AG04450 (cell line): ENCODE measurements around the gene RAPH1. TPM values are rescaled to one million over a fixed set of nuclear protein-coding genes. Genes with fewer than 3 reads are reported as not detected.
A peak's percentile ranks its signal among the peaks of the same experiment; 100 is the strongest.

Source experiments
- CTCF ChIA-PET: fragments of 300-600, 350-600 bp; formaldehyde crosslinking; extraction: SDS; loops from one replicate; lab custom pipeline; 2022; ENCODE audit warnings: antibody characterized with exemption, inconsistent platforms; lab: Charles Lee
- POLR2A ChIA-PET: fragments of 350-600 bp; formaldehyde crosslinking; extraction: SDS; loops from one replicate; lab custom pipeline; 2021; ENCODE audit warnings: antibody characterized with exemption, inconsistent platforms; lab: Yijun Ruan, JAX
- DNase-seq: peaks from one replicate; pipeline ENCODE4 v3.0.0-alpha.2; 2011; ENCODE audit warnings: low read depth, low spot score
- H3K27ac ChIP-seq: one replicate; pipeline ENCODE4 v1.5.1; 2012; ENCODE audit warnings: low read depth, low read length, control low read depth
- H3K27me3 ChIP-seq: one replicate; pipeline ENCODE4 v1.6.0; 2012; ENCODE audit warnings: low read length; ENCODE audit not compliant: control insufficient read depth, insufficient read depth
- H3K4me3 ChIP-seq: 2 replicates; pipeline ENCODE4 v1.5.1; 2011; ENCODE audit warnings: mild to moderate bottlenecking, low read depth, low read length, control low read depth
- H3K9me3 ChIP-seq: 2 replicates; pipeline ENCODE4 v1.5.1; 2012; ENCODE audit warnings: low read length; ENCODE audit not compliant: control insufficient read depth, insufficient read depth
- polyA minus RNA-seq: library from RNA; depleted of rRNA, polyadenylated mRNA; stranded (reverse); fragments of >200 nt; gene quantifications from 2 replicates; pipeline ENCODE4 v1.2.3, GENCODE V29; 2011; rRNA and poly(A)+ RNA removed
- polyA plus RNA-seq: library from polyadenylated mRNA; depleted of rRNA; stranded (reverse); fragments of >200 nt; gene quantifications from 2 replicates; pipeline ENCODE4 v1.2.3, GENCODE V29; 2011; rRNA removed
- TF ChIP-seq, protein P1 (sequence below): IDR thresholded peaks from 2 replicates; pipeline ENCODE4 v1.5.1; 2011; ENCODE audit warnings: low read depth, low read length, control low read depth, inconsistent platforms

The RAPH1 gene, protein sequence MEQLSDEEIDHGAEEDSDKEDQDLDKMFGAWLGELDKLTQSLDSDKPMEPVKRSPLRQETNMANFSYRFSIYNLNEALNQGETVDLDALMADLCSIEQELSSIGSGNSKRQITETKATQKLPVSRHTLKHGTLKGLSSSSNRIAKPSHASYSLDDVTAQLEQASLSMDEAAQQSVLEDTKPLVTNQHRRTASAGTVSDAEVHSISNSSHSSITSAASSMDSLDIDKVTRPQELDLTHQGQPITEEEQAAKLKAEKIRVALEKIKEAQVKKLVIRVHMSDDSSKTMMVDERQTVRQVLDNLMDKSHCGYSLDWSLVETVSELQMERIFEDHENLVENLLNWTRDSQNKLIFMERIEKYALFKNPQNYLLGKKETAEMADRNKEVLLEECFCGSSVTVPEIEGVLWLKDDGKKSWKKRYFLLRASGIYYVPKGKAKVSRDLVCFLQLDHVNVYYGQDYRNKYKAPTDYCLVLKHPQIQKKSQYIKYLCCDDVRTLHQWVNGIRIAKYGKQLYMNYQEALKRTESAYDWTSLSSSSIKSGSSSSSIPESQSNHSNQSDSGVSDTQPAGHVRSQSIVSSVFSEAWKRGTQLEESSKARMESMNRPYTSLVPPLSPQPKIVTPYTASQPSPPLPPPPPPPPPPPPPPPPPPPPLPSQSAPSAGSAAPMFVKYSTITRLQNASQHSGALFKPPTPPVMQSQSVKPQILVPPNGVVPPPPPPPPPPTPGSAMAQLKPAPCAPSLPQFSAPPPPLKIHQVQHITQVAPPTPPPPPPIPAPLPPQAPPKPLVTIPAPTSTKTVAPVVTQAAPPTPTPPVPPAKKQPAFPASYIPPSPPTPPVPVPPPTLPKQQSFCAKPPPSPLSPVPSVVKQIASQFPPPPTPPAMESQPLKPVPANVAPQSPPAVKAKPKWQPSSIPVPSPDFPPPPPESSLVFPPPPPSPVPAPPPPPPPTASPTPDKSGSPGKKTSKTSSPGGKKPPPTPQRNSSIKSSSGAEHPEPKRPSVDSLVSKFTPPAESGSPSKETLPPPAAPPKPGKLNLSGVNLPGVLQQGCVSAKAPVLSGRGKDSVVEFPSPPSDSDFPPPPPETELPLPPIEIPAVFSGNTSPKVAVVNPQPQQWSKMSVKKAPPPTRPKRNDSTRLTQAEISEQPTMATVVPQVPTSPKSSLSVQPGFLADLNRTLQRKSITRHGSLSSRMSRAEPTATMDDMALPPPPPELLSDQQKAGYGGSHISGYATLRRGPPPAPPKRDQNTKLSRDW
- 6.0 and 7.6 TPM in 2 replicates for polyA plus RNA-seq
- polyA minus RNA-seq: 18.3 and 21.6 TPM in 2 replicates

DNA sequence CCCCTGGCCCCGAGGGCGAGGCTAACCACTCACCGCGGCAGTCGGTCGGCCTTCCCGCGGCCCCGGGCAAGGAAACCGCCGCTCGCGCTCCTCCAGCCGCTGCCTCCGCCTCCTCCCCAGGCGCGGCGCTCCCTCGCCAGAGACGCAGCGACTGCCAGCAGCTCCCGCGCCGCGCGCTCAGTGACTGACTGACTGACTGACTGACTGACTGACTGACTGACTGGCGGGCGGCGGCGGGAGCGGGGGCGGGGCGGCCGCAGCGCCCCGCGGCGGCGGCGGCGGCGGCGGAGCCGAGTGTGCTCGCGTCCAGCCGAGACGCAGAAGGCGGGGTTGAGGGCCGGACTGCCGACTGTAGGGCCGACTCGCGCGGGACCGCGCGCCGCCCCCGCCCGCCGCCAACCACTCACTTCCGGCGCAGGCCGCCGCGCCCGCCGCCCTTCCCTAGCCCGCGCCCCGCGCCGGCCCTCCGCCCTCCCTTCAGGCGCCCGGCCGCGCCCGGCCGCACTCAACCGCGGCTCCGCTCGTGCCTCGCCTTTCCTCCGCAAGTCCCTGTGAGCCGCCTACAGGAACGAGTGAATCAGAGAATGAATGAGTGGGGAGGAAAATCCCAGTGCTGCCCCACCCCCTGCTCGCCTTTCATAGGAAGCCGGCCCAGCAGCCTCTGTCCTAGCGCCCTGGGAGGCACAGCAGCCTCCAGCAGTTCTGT lies at the start of gene RAPH1:
Gene RAPH1 (minus strand): TSS at position 224 of the 706 bp plus-strand sequence. CDS start 39,948 bp downstream, outside the sequence.
- Histone ChIP-seq H3K9me3 (no peaks in the 10 kb centered on the region), H3K27ac (peak within 1 kb of the TSS; percentile 86), H3K27me3 (no peaks in the 10 kb centered on the region), H3K4me3 (peak within 1 kb of the TSS; percentile 86)
- peak; percentile 30 for DNase-seq
- TF ChIP-seq, protein P1, sequence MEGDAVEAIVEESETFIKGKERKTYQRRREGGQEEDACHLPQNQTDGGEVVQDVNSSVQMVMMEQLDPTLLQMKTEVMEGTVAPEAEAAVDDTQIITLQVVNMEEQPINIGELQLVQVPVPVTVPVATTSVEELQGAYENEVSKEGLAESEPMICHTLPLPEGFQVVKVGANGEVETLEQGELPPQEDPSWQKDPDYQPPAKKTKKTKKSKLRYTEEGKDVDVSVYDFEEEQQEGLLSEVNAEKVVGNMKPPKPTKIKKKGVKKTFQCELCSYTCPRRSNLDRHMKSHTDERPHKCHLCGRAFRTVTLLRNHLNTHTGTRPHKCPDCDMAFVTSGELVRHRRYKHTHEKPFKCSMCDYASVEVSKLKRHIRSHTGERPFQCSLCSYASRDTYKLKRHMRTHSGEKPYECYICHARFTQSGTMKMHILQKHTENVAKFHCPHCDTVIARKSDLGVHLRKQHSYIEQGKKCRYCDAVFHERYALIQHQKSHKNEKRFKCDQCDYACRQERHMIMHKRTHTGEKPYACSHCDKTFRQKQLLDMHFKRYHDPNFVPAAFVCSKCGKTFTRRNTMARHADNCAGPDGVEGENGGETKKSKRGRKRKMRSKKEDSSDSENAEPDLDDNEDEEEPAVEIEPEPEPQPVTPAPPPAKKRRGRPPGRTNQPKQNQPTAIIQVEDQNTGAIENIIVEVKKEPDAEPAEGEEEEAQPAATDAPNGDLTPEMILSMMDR: no peak
- CTCF ChIA-PET: interaction anchor here (1.2 kb wide), 1 partner anchor 116 kb away, joined by 4 read pairs; no protein-coding TSS in a partner anchor
- POLR2A ChIA-PET: interaction anchor here (0.6 to 1.2 kb wide), 2 partner anchors 34 to 276 kb away, joined by 3 read pairs; no protein-coding TSS in a partner anchor

DNA sequence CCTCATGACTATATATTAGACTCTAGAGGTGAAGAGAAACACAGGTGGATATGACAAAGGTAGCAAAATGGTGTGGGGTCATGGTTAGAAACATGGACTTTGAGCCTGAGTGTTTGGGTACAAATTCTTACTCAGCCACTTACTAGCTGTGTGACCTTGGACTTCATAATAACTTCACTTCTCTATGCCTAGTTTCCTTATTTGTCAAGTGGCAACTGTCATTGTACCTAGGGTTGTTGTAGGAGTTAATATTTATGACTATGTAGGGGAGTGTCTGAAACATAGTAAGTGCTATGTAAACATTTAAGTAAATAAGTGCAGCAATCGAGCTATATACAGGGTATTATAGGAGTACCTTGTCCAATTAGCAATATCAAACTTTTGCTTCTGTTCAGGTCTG lies 49.7 kb upstream of the RAPH1 start:
- TF ChIP-seq, protein P1: no peak
- no peak for DNase-seq
- ChIA-PET POLR2A (no interaction called here), CTCF (no interaction called here)
- Histone ChIP-seq H3K27ac (no peak overlapping the region), H3K9me3 (no peaks in the 10 kb centered on the region), H3K27me3 (no peaks in the 10 kb centered on the region), H3K4me3 (no peak overlapping the region)

DNA sequence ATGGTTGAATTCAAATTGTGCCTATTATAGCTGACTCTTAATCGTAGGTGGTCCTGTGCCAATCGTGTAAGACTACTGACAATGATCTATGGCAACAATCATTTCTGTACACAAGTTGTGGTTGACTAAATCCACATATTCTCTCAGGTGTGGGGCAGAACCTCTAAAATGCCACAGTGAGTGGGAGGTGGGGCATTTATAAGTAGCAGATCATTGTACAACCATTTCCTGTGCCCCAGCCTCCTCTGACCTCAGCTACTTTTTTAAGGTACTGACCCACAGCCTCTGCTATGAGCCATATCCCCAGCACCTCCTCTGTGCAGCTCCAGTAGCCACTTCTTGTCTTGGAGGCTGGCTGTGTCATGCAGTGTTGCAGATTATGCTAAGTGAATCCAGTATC lies 48.6 kb upstream of the RAPH1 start:
- DNase-seq: no peak
- TF ChIP-seq, protein P1: no peak
- CTCF ChIA-PET: interaction anchor here (1.2 kb wide), 1 partner anchor 232 kb away, joined by 3 read pairs; no protein-coding TSS in a partner anchor
- Histone ChIP-seq H3K4me3 (no peak overlapping the region), H3K27ac (no peak overlapping the region), H3K9me3 (no peaks in the 10 kb centered on the region), H3K27me3 (no peaks in the 10 kb centered on the region)
- POLR2A ChIA-PET: no interaction called here

DNA sequence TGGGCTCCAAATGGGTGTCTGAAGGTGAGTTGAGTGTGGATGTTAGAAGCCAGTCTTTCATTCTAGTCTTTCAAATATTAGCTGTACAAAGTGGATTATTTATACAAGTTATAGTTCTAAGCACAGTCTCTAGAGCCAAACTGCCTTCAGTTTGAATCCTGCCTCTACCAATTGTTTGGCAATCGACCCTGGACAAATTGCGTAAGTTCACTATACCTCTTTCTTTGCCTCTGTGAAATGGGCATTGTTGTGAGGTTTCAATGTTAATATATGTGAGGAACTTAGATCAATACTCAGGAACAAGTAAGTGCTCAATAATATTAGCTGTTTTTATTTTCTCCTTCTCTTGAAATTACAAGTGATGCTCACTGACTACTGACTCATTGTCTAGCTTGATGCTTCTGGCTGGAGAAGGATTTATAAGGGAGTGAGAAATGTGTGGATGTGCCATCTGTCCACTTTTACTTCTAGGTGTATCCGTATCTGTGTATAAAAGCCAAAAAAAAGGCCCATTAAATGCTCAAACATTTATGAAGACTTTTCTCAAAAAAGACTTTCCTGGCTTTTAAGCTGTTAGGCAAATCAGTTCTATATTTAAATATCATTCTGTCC lies 48.1 kb upstream of the RAPH1 start:
- no peaks in the 10 kb centered on the region for H3K9me3 ChIP-seq
- ChIA-PET POLR2A (no interaction called here), CTCF (interaction anchor here (1.2 kb wide), 1 partner anchor 232 kb away, joined by 3 read pairs; no protein-coding TSS in a partner anchor)
- DNase-seq: no peak
- no peak overlapping the region for H3K4me3 ChIP-seq
- TF ChIP-seq, protein P1: no peak
- no peak overlapping the region for H3K27ac ChIP-seq
- H3K27me3 ChIP-seq: no peaks in the 10 kb centered on the region
